HG02759 (cell line): ENCODE measurements around the gene XG.
"Not testable (repeated sequence)": the region's sequence is repeated elsewhere in the genome, so short reads cannot be mapped to it uniquely, and the experiment has no call there.

ENCODE experiments used
- ATAC-seq: cut with Tn5 transposase; IDR thresholded peaks from one replicate; pipeline ENCODE4 v1.9.1; 2021; ENCODE audit warnings: mild to moderate bottlenecking, moderate library complexity; ENCODE audit not compliant: unreplicated experiment

The XG gene

GRCh38 chrX:2751874-2752300 lies at the start of gene XG:
XG (plus strand) TSS chrX:2752040; CDS start chrX:2752275, 235 bp downstream.
- ATAC-seq, result not testable (repeated sequence)

- ATAC-seq, result no peak
Observed at GRCh38 chrX:2703991-2704369, 47.9 kb upstream of the XG start.

- no peak for ATAC-seq
Observed at GRCh38 chrX:2705046-2705832, 46.6 kb upstream of the XG start.

GRCh38 chrX:2707334-2707760 lies 44.5 kb upstream of the XG start:
- peak; percentile 91 for ATAC-seq

GRCh38 chrX:2708021-2708420 lies 43.8 kb upstream of the XG start:
- no peak for ATAC-seq

DNA sequence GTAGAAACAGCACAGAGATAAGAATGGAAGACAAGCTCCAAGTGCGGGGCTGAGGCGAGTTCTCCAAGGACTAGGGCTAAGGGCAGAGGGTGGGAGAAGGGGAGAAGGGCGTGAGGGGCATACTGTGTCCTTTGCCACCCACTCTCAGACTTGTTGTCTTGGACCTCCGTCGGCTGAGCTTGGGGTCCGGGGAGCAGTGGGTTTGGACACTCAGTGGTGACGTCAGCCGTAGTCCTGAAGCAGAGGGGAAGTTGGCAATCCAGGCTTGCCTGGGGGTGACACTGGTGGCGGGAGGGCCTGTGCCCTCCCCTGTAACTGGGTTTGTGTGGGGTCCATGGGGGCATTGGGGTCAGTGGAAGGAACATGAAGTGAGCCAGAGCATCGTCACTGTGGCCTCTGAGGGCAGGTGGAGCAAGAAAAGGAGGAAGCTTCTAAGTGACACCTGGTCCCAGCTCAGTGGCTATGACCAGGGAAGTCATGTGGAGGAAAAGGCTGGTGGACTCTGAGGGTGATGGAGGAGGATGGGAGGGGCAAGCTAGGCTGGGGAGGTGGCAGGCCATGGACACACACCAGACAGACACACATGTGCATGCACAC lies 43.1 kb upstream of the XG start:
- ATAC-seq, result no peak

DNA sequence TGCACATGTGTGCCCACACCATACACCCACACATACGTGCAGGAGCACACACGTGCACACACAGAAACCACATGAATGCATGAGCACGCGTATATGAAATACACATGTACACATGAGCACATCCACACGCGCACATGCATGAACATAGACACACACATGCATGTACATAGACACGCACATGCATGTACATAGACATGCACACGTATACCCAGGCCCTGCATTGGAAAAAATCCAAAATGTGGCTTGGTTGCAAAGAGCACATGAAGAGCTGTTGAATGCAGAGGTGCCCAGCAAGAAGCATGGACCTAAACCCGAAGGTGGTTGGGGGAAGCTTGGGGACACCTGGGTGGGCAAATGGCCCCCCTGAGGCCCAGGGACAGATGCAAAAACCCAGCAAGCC lies 42.3 kb upstream of the XG start:
- ATAC-seq, result no peak

GRCh38 chrX:2710041-2710840 lies 41.6 kb upstream of the XG start:
- ATAC-seq, result no peak

DNA sequence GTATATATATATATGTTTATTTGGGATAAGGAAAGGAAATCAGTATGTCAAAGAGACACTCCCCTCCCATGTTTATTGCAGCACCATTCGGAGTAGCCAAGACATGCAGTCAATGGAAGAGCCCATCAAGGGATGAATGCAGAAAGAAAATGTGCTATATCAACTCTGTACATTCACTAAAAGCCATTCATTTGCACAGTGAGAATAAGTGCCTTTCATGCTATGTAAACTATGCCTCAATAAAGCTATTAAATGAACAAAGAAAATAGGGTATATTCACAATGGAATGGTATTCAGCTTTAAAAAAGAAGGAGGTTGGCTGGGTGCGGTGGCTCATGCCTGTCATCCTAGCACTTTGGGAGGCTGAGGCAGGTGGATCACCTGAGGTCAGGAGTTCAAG lies 40.4 kb upstream of the XG start:
- ATAC-seq, result no peak

GRCh38 chrX:2712428-2712827 lies 39.4 kb upstream of the XG start:
- no peak for ATAC-seq

GRCh38 chrX:2712890-2713840 lies 38.7 kb upstream of the XG start:
- ATAC-seq, result no peak

DNA sequence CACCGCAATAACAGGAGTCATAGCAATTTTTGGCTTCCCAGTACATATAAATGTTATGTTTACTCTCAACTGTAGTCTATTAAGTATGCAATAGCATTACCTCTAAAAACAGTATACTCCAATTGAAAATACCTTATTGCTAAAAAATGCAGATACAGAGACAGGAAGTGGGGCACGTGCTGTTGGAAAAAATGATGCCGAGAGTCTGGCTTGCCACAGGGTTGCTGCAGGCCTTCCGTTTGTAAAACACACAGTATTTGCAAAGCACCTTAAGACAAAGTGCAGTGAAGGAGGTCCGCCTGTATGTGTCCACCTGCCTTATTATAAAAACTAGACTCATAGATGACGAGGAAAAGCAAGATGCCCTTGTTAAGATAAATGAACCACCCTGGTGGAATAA lies 37.3 kb upstream of the XG start:
- no peak for ATAC-seq

- ATAC-seq, result no peak
Observed at GRCh38 chrX:2715066-2715600, 36.7 kb upstream of the XG start.

DNA sequence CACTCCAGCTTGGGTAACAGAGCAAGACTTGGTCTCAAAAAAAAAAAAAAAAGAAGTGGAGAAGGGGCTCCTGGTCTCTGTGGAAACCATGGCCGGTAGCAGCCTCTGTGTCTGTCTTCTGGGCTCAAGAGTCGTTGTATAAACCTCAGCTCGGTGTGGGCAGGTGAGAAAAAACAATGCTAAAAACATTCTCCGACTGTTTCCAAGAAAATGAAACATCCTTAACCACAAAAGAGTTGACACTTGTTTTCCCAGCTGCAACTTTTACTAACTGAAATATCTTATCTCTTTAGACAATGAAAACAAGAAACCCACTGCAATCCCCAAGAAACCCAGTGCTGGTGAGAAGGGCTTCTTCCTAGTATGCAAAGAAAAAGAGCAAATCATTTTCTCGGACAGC lies 34.5 kb upstream of the XG start:
- no peak for ATAC-seq

DNA sequence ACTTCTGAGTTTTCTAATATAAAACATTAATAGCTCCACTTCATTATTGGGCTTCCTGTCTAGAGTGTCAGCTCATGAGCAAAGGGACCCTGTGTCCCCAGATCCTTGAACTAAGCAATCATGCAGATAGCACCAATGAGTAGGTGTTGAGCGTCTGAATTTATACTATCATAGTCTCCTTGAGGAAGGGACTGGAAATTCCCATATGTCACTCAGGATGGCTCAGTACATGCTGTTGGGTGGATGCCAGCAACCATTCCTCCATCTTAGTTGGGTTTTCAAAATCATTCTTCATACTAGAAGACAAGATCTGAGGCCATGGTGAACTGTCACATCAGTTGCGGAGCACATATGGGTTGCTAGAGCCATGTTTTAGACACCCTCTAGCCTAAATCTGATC lies 33.0 kb upstream of the XG start:
- ATAC-seq, result no peak

DNA sequence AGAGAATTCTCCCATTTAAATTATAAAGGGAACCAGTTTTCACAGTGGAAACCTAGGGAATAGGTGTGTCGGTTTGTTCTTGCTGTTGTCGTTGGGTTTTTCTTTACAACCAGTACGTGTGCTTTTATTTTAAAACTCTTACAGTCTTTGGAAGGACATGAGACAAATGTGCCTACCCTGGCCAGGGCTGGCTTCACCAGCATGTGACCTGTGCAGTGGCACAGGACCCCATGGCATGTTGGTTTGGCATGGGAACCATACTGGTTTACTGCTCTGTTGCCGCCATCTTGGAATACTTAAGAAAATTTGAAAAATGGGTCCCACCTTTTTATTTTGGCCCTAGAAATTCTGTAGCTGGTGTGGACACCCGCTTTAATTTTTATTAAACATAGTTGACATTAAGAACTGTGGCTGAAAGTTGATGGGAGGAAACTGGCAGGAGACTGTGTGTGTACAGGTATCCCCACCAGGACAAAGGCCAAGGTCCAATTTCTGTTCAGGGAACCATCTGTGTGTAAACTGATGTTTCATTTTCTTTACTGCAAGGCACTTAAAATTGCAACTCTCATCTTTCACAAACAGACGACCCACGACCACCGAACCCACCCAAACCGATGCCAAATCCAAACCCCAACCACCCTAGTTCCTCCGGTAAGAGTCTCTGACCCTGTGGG lies 31.9 kb upstream of the XG start:
- ATAC-seq, result no peak

- ATAC-seq, result no peak
Observed at GRCh38 chrX:2723286-2723879, 28.5 kb upstream of the XG start.

GRCh38 chrX:2727264-2727663 lies 24.6 kb upstream of the XG start:
- ATAC-seq, result not testable (repeated sequence)

- ATAC-seq, result no peak
Observed at GRCh38 chrX:2732076-2732475, 19.8 kb upstream of the XG start.
